ENCODE results near the gene MPHOSPH8. TPM values are rescaled to one million over a fixed set of nuclear protein-coding genes. Genes with fewer than 3 reads are reported as not detected.

Gene MPHOSPH8
- total and polyA plus RNA-seq, 2 of the 4 experiments (the other 2 are of a cell fraction): 11.7 to 16.4 TPM

GRCh38 chr13:19685034-19685433 lies 51.6 kb downstream of the MPHOSPH8 start:
- H3K56ac ChIP-seq (ENCODE audit: extremely low read depth, insufficient read depth, low read length): no peak overlapping the region
- no peak overlapping the region for H4K91ac ChIP-seq (ENCODE audit: insufficient read depth, low read depth, low read length)
- H4K20me1 ChIP-seq (ENCODE audit: insufficient read depth, low read length): no peaks in the 10 kb centered on the region; the same call in 1 of the 2 replicates
- no peak overlapping the region for H3K23ac ChIP-seq (ENCODE audit: low read depth, low read length)
- H2BK120ac ChIP-seq (ENCODE audit: low read depth, low read length): no peak overlapping the region
- H3K4me3 ChIP-seq (ENCODE audit: insufficient read depth, low read depth, low read length): no peak overlapping the region
- peaks cover 5% of the 10 kb centered on the region for H3K4me1 ChIP-seq (ENCODE audit: control insufficient read depth, insufficient read depth, low read length)
- no peak overlapping the region for H4K8ac ChIP-seq (ENCODE audit: low read depth in 2 of 2, low read length in 2 of 2)
- ChIA-PET CTCF (no interaction called here), POLR2A (ENCODE audit: unreplicated experiment) (no interaction called here)
- no peak overlapping the region for H2BK20ac ChIP-seq (ENCODE audit: low read depth, low read length)
- no peaks in the 10 kb centered on the region for H3K27me3 ChIP-seq (ENCODE audit: control insufficient read depth, insufficient read depth, low read length)
- no peak overlapping the region for H3K18ac ChIP-seq (ENCODE audit: low read depth, low read length)
- ATAC-seq (ENCODE audit: low read depth) (no peak), DNase-seq (no peak)
- no peak for TF ChIP-seq FOS (IDR thresholded peaks at IDR 0.05; ENCODE audit: low read depth, low read length)
- no peak for TF ChIP-seq MAZ (IDR thresholded peaks at IDR 0.05; ENCODE audit: borderline replicate concordance, low read depth, low read length)
- no peak for TF ChIP-seq MAFK (IDR thresholded peaks at IDR 0.05; ENCODE audit: low read depth, low read length)
- TF ChIP-seq POLR2A (IDR thresholded peaks at IDR 0.05; ENCODE audit: low read depth, low read length): no peak
- intact Hi-C loops (cut with micrococcal nuclease) (no loop called here), dilution Hi-C loops (cut with HindIII; ENCODE audit: low sequenced_read_pairs, unreplicated experiment) (no loop called here), in situ Hi-C loops (cut with MboI; ENCODE audit: low sequenced_read_pairs) (loop anchor here (5.0 kb wide), 1 partner anchor 47 kb away; no protein-coding TSS in a partner anchor)
- H2BK15ac ChIP-seq (ENCODE audit: low read depth, low read length): no peak overlapping the region
- no peak overlapping the region for H2AK9ac ChIP-seq (replicated peaks; ENCODE audit: low read depth, low read length, poor library complexity)
- peaks cover 5% of the 10 kb centered on the region; the same call in 1 of the 2 replicates for H3K9me1 ChIP-seq (ENCODE audit: insufficient read depth, low read length)
- no peak overlapping the region for H2AFZ ChIP-seq (replicated peaks; ENCODE audit: low read length, poor library complexity)
- no peak overlapping the region for H2BK5ac ChIP-seq (ENCODE audit: low read depth, low read length, poor library complexity, severe bottlenecking)
- no peak overlapping the region for H3K4ac ChIP-seq (ENCODE audit: low read depth, low read length)
- H2AK5ac ChIP-seq (ENCODE audit: low read depth, low read length): no peak overlapping the region
- H3K79me1 ChIP-seq (ENCODE audit: low read depth in 1 of 2, low read length in 2 of 2): peaks cover 12 to 51% of the 10 kb centered on the region in 2 experiments; a peak in 3 of 4 replicates
- H3K36me3 ChIP-seq (ENCODE audit: control insufficient read depth, insufficient read depth, low read length): peaks cover 2% of the 10 kb centered on the region; the same call in 1 of the 2 replicates
- H3K14ac ChIP-seq (replicated peaks; ENCODE audit: low read depth, low read length): no peak overlapping the region
- no peaks in the 10 kb centered on the region for H3K9me3 ChIP-seq (ENCODE audit: control insufficient read depth, insufficient read depth, low read length)
- no TSS peak for BruUV-seq (replicated peaks)
- no peak overlapping the region for H3K4me2 ChIP-seq (ENCODE audit: low read depth, low read length)
- no CpG with 5 or more reads among the region's 5 CpGs for WGBS, 2 experiments (ENCODE audit: extremely low coverage in 2 of 2, insufficient read length in 1 of 2)
- no peak overlapping the region for H3K9ac ChIP-seq (ENCODE audit: low read depth, low read length)
- H4K5ac ChIP-seq (ENCODE audit: low read depth, low read length): no peak overlapping the region
- no peak overlapping the region for H3K27ac ChIP-seq (ENCODE audit: insufficient read depth, low read length)
